ENCODE data around the gene TSPAN19.
A peak's percentile ranks its signal among the peaks of the same experiment; 100 is the strongest.
"Not testable (repeated sequence)": the region's sequence is repeated elsewhere in the genome, so short reads cannot be mapped to it uniquely, and the experiment has no call there.

The TSPAN19 gene

DNA sequence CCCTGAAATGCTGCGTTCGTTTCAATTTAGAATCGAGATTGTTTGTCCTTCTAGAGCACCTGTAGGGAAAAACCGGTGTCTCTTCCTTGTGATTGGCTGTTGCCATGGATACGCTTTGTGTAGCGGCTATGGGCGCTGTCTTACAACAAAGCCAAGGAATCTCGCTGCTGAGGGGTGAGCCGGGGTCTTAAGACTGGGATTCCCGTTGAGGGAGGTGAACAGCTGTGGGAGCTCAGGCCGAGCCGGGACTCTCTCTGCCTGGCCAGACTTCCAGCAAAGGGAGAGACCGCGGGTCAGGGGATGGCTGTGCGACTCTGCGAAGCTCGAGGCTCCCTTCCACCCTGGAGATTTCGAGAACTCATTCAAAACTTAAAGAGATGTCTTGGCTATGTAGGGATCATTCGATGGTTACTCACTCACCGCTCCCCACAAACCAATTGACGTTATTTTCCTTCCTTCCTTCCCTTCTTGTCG, at the start of gene TSPAN19, which contains the start of gene LRRIQ1:
Gene TSPAN19 (minus strand): TSS at position 44 of the 474 bp plus-strand sequence. CDS start 6,331 bp downstream, outside the sequence.
Gene LRRIQ1 (plus strand): TSS at position 118 of the 474 bp plus-strand sequence. CDS start 1,826 bp downstream, outside the sequence.
- DNase-seq (ENCODE audit: low spot score), result peak; percentile 83

GRCh38 chr12:85085066-85085465, 49.0 kb upstream of the TSPAN19 start:
- no peak for DNase-seq (ENCODE audit: low spot score)

- peak; percentile 63 for DNase-seq (ENCODE audit: low spot score)
These were observed 40.8 kb upstream of the TSPAN19 start for GRCh38 chr12:85076688-85077430.

GRCh38 chr12:85072826-85073225, 36.7 kb upstream of the TSPAN19 start:
- DNase-seq (ENCODE audit: low spot score), result no peak

DNA sequence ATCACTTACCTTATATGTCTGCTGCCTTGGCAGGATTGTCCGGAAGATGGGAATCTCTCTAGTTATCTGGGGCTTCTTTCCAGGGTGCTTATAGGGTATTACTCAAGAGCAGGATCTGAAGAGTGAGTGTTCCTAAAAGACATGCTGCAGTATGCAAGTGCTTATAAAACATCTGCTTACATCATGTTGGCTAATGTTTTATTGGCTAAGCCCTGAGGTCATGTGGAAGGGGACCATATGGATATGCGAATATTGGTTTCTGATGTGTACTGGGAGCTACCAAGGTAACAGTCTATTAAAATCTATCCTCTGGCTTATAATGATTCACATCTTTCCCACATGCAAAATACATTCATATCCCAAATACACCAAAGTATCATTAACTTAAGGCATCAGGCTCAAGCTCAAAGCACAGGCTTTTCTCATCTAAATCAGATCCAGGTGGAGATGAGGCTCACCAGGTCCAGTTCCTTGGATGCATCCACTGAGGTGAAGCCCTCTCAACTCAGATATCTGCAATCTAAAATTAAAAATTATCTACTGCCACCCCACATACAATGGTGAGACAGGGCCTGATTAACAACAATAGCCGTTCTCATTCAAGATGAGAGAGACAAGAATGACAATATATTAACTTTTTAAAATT, 29.9 kb upstream of the TSPAN19 start:
- no peak for DNase-seq (ENCODE audit: low spot score)

DNA sequence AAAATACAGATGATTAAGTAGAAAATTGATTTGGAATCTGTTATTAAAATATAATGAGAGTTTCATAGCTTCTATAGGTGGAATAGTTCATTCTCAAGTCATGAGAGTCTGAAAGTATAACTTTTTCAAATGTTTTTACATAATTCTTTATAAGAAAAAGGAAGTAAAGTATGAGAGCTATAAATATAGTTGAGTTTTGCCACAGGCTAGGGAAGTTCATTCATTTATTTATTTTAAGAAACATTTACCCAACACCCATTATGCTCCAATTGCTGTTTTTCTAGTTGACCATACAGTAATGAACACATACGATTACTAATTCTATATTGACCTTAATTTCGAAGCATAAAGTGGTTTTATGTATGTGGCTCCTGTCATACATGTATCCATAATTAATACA, 24.8 kb upstream of the TSPAN19 start:
- no peak for DNase-seq (ENCODE audit: low spot score)

DNA sequence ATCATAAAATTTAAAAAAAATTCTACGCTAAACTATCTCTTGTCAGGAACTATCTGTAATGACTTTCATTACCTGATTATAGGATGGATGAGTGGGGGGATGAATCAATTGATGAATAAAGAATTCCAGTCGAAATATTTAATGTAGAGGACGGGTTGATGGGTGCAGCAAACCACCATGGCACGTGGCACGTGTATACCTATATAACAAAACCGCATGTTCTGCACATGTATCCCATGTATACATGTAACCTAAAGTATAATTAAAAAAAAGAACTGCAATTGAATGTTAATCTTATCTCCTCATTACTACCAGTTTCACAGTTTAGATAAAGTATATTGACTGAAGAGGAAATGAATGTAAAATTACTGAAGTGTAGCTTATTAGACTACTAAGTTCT, 23.5 kb upstream of the TSPAN19 start:
- no peak for DNase-seq (ENCODE audit: low spot score)

DNA sequence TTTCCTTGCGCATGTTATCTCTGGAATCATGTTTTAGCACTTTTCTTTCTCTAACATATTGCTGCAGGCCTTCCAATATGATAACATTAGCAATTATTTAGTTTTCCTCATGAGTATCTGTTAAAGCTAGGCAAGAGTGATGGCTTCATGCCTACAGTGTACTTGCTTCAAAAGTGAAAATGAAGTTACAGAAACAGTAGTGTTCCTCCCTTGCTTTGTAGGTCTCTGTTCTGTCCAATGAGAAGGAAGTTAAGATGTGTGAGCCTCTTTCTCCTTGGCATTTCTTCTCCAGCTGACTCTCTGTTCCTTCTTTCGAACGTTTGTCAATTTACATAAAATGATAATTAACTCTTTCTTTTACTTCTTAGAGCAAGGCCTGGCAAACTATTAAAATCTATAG, 22.3 kb upstream of the TSPAN19 start:
- no peak for DNase-seq (ENCODE audit: low spot score)

DNA sequence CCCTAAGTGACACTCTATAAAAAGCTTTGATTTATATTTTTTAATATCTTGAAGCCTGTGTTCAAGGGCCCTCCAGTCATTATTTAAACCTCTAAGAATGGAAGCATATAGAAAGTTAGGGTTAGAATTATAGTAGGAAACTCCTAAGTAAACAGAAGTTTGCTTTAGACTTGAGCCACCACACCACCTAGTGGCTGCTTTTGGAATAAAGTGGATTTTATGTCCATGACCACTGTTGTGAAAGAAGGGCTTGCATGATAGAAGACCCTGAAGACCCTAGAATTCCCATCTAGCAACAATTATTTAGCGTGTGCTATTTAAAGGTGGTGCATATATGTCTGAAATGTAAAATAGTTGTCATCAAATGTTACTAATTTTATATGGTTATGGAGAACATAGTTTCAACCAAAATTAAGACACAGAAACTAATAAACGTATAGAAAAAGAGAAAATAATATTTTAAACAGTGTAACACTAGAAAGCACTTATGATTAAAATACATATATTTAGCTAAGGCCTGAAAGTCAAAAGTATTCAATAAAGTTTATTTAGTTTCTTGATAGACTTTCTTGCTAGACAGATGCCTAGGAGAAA, 21.4 kb upstream of the TSPAN19 start:
- DNase-seq (ENCODE audit: low spot score), result peak; percentile 32

GRCh38 chr12:85043829-85044228, 7.8 kb upstream of the TSPAN19 start:
- no peak for DNase-seq (ENCODE audit: low spot score)

- no peak for DNase-seq (ENCODE audit: low spot score)
These were observed 5.3 kb upstream of the TSPAN19 start for GRCh38 chr12:85041395-85041794.

- no peak for DNase-seq (ENCODE audit: low spot score)
These were observed 656 bp upstream of the TSPAN19 start for GRCh38 chr12:85036733-85037132.

DNA sequence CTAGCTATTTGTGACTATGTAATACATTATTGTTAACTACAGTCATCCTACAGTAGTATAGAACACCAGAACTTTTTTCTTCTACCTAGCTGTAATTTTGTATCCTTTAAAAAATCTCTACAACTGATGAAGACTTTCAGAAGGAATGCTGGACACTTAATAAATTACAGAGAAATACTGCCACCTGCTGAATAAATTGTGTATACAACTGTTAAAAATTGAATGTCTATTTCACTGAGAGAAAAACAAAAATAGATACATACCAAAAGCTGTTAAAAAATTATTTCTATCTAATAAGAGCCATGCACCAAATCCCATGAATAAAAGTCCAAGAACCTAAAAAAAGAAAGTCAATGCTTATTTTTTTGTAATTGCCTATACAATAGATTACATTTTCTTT, 6.6 kb downstream of the TSPAN19 start:
- no peak for DNase-seq (ENCODE audit: low spot score)

DNA sequence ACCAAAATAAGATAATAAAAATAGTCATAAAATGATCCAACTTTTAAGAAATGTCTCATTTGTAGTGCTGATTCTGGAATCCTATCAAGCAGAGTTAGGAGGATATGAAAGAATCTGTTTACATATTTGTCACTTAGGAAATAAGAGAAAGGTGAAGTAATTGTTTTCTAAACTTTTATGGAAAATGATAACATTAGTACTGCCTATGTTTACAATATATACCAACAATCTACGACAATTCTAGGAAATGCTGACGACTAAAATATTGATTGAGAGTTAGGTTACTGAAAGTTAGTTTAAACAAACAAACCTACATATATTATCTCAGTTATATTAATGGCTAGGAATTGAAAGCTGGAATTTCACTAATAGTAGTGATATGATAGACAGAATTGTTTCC, 18.0 kb downstream of the TSPAN19 start:
- DNase-seq (ENCODE audit: low spot score), result no peak

DNA sequence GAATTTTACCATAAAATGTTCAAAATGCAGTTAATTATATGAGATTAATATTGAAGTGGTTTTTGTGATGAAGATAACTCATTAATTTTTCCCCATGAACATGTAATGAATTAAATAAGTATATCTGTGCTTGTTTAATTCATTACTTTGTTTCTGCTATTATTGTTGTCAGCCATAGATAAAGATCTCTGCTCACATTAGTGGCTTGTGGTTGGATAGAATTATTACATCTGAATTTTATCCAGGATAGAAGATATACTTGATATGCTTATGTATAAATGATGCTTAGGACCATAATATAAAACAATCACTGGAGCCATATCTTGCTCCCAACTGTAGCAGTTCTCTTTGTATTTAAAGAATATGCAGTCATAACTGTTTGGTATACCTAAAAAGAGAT, 18.5 kb downstream of the TSPAN19 start:
- no peak for DNase-seq (ENCODE audit: low spot score)

GRCh38 chr12:85017133-85017532, 18.9 kb downstream of the TSPAN19 start:
- DNase-seq (ENCODE audit: low spot score), result no peak

- DNase-seq (ENCODE audit: low spot score), result peak; percentile 56
These were observed 19.7 kb downstream of the TSPAN19 start for GRCh38 chr12:85016413-85016812.

DNA sequence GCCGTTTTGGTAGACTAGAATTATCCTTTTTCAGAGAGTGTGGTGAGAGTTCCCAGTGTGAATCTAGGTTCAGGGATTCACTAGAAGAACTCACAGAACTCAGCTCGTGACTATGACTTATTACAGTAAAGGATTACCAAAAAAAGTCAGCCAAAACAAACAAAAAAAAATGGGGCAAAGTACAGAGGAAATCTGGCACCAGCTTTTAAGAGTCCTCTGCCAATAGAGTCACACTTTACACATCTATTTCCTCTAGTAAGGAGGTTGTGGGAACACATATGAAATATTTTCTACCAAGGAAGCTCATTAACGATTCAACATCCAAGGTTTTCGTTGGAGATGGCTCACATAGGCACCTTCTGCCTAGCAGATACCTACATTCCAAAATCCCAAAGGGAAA, 28.2 kb downstream of the TSPAN19 start:
- no peak for DNase-seq (ENCODE audit: low spot score)

- no peak for DNase-seq (ENCODE audit: low spot score)
These were observed 29.9 kb downstream of the TSPAN19 start for GRCh38 chr12:85006206-85006605.

DNA sequence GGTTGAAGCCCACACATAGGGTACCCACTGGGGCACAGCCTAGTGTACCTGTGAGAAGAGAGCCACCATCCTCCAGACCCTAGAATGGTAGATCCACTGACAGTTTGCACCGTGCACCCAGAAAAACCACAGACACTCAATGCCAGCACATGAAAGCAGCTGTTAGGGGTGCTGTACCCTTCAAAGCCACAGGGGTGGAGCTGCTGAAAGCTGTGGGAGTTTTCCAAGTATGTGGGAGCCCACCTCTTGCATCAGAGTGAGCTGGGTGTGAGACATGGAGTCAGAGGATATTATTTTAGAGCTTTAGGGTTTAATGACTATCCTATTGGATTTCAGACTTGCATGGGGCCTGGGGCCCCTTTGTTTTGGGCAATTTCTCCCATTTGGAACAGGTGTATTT, 30.5 kb downstream of the TSPAN19 start:
- no peak for DNase-seq (ENCODE audit: low spot score)

DNA sequence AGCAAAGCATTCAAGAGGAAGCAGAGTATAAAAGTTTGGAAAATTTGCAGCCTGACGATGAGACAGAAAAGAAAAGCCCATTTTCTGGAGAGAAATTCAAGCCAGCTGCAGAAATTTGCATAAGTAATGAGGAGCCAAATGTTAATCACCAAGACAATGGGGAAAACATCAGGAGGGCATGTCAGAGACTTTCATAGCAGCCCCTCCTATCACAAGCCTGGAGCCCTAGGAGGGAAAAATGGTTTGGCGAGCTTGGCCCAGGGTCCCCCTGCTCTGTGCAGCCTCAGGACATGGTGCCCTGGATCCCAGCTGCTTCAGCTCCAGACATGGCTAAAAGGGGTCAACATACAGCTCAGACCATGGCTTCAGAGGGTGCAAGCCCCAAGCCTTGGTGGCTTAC, 31.0 kb downstream of the TSPAN19 start:
- DNase-seq (ENCODE audit: low spot score), result not testable (repeated sequence)

DNA sequence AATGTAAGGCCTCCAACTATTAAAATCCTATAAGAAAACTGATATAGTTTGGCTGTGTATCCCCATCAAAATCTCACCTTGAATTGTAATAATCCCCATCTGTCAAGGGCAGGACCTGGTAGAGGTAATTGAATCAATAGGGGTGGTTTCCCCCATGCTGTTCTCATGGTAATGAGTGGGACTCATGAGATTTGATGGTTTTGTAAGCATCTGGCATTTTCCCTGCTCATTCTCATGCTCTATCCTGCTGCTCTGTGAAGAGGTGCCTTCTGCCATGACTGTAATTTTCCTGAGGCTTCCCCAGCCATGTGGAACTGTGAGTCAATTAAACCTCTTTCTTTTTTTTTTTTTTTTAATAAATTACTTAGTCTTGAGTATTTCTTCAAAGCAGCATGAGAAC, 31.9 kb downstream of the TSPAN19 start:
- DNase-seq (ENCODE audit: low spot score), result no peak

- no peak for DNase-seq (ENCODE audit: low spot score)
These were observed 33.2 kb downstream of the TSPAN19 start for GRCh38 chr12:85002778-85003296.

All from Ammon's horn (tissue), 1 donor.